Stimulated activated CD8-positive, alpha-beta memory T cell treated with anti-CD3 and anti-CD28 coated beads, Interleukin-2, amount 100 ng/mL, for 48 hours (primary cell): ENCODE results near the gene APEH.

Experiments
- DNase-seq, 2 donors: peaks; one replicate each; pipeline ENCODE4 v3.0.0-alpha.2; 2020; ENCODE audit warnings: low read depth in 2 of 2

The APEH gene

GRCh38 chr3:49650637-49651036 lies 23.5 kb upstream of the APEH start:
- DNase-seq: no peak

GRCh38 chr3:49652218-49652902 lies 21.8 kb upstream of the APEH start:
- DNase-seq: no peak

- no peak for DNase-seq
Measured at GRCh38 chr3:49652903-49653415, 21.2 kb upstream of the APEH start.

GRCh38 chr3:49653621-49654020 lies 20.5 kb upstream of the APEH start:
- DNase-seq: no peak

GRCh38 chr3:49654176-49654825 lies 19.9 kb upstream of the APEH start:
- DNase-seq: no peak

GRCh38 chr3:49654955-49655556 lies 19.1 kb upstream of the APEH start:
- no peak for DNase-seq

- DNase-seq: no peak
Measured at GRCh38 chr3:49655731-49656285, 18.3 kb upstream of the APEH start.

GRCh38 chr3:49656541-49657112 lies 17.5 kb upstream of the APEH start:
- no peak for DNase-seq

- DNase-seq: no peak
Measured at GRCh38 chr3:49657208-49657915, 16.8 kb upstream of the APEH start.

- DNase-seq: no peak
Measured at GRCh38 chr3:49658711-49659110, 15.4 kb upstream of the APEH start.

- DNase-seq: no peak
Measured at GRCh38 chr3:49659756-49660155, 14.4 kb upstream of the APEH start.

- DNase-seq: no peak
Measured at GRCh38 chr3:49661281-49661680, 12.9 kb upstream of the APEH start.

GRCh38 chr3:49662021-49662420 lies 12.1 kb upstream of the APEH start:
- DNase-seq: no peak

GRCh38 chr3:49662720-49663413 lies 11.3 kb upstream of the APEH start:
- no peak for DNase-seq

GRCh38 chr3:49663831-49664230 lies 10.3 kb upstream of the APEH start:
- no peak for DNase-seq

- DNase-seq: no peak
Measured at GRCh38 chr3:49664300-49664699, 9.9 kb upstream of the APEH start.

GRCh38 chr3:49665822-49666519 lies 8.2 kb upstream of the APEH start:
- no peak for DNase-seq

- no peak for DNase-seq
Measured at GRCh38 chr3:49666592-49666991, 7.6 kb upstream of the APEH start.

GRCh38 chr3:49667701-49668413 lies 6.3 kb upstream of the APEH start:
- no peak for DNase-seq

GRCh38 chr3:49668414-49668797 lies 5.7 kb upstream of the APEH start:
- no peak for DNase-seq
